H9 (cell line): ENCODE data around the gene RGL2. TPM values are rescaled to one million over a fixed set of nuclear protein-coding genes. Genes with fewer than 3 reads are reported as not detected.
"Not testable (repeated sequence)": the region's sequence is repeated elsewhere in the genome, so short reads cannot be mapped to it uniquely, and the experiment has no call there.

ENCODE experiments used
- DNase-seq: peaks from one replicate; pipeline ENCODE4 v3.0.0-alpha.2; 2017
- H2AFZ ChIP-seq: one replicate; pipeline ENCODE4 v1.6.1; 2013; ENCODE audit warnings: mild to moderate bottlenecking, low read length, control low read depth, moderate library complexity
- H2AK5ac ChIP-seq: 2 replicates; pipeline ENCODE4 v1.6.1; 2013; ENCODE audit warnings: low read length, control low read depth, mixed read lengths; ENCODE audit not compliant: insufficient read length
- H2BK120ac ChIP-seq: one replicate; pipeline ENCODE4 v1.6.1; 2013; ENCODE audit warnings: low read depth, mild to moderate bottlenecking, low read length, control low read depth, inconsistent platforms; ENCODE audit not compliant: poor library complexity, severe bottlenecking
- H2BK12ac ChIP-seq: 2 replicates; pipeline ENCODE4 v1.6.1; 2013; ENCODE audit warnings: low read length, control low read depth, mixed read lengths, low read depth; ENCODE audit not compliant: insufficient read length
- H2BK15ac ChIP-seq: 2 replicates; pipeline ENCODE4 v1.6.1; 2013; ENCODE audit warnings: low read depth, low read length, control low read depth
- H2BK20ac ChIP-seq: one replicate; pipeline ENCODE4 v1.6.1; 2013; ENCODE audit warnings: low read depth, mild to moderate bottlenecking, low read length, control low read depth, inconsistent platforms; ENCODE audit not compliant: poor library complexity, severe bottlenecking
- H2BK5ac ChIP-seq: 2 replicates; pipeline ENCODE4 v1.6.1; 2013; ENCODE audit warnings: low read length, control low read depth, mixed read lengths; ENCODE audit not compliant: insufficient read length
- H3K14ac ChIP-seq: 2 replicates; pipeline ENCODE4 v1.6.1; 2013; ENCODE audit warnings: low read length, control low read depth; ENCODE audit not compliant: insufficient read depth
- H3K18ac ChIP-seq: 2 replicates; pipeline ENCODE4 v1.6.1; 2013; ENCODE audit warnings: low read depth, mild to moderate bottlenecking, mixed read lengths, low read length, control low read depth; ENCODE audit not compliant: insufficient read length
- H3K23ac ChIP-seq: 2 replicates; pipeline ENCODE4 v1.6.1; 2013; ENCODE audit warnings: low read length, control low read depth, mixed read lengths, low read depth; ENCODE audit not compliant: insufficient read length
- H3K23me2 ChIP-seq: 2 replicates; pipeline ENCODE4 v1.6.1; 2013; ENCODE audit warnings: low read depth, mild to moderate bottlenecking, mixed read lengths, low read length, control low read depth; ENCODE audit not compliant: insufficient read length, poor library complexity, severe bottlenecking
- H3K27ac ChIP-seq: 2 replicates; pipeline ENCODE4 v1.5.1; 2013; ENCODE audit warnings: low read length, control low read depth, mixed read lengths, low read depth; ENCODE audit not compliant: insufficient read length
- H3K27me3 ChIP-seq: 2 replicates; pipeline ENCODE4 v1.6.1; 2013; ENCODE audit warnings: low read length, control low read depth, inconsistent platforms; ENCODE audit not compliant: insufficient read depth
- H3K4ac ChIP-seq: 2 replicates; pipeline ENCODE4 v1.6.1; 2013; ENCODE audit warnings: low read depth, mild to moderate bottlenecking, control low read depth, inconsistent platforms, low read length, moderate library complexity
- H3K4me1 ChIP-seq: 2 replicates; pipeline ENCODE4 v1.6.1; 2013; ENCODE audit warnings: low read length, control low read depth, inconsistent platforms; ENCODE audit not compliant: insufficient read depth
- H3K4me2 ChIP-seq: 2 replicates; pipeline ENCODE4 v1.6.1; 2013; ENCODE audit warnings: low read length, control low read depth, mixed read lengths; ENCODE audit not compliant: insufficient read length, insufficient read depth
- H3K56ac ChIP-seq: 2 replicates; pipeline ENCODE4 v1.6.1; 2013; ENCODE audit warnings: low read depth, mild to moderate bottlenecking, mixed read lengths, low read length, control low read depth; ENCODE audit not compliant: insufficient read length
- H3K79me1 ChIP-seq: 2 replicates; pipeline ENCODE4 v1.6.1; 2013; ENCODE audit warnings: low read depth, mild to moderate bottlenecking, moderate library complexity, low read length, control low read depth, inconsistent platforms; ENCODE audit not compliant: insufficient read depth, poor library complexity, severe bottlenecking
- H3K79me2 ChIP-seq: 2 replicates; pipeline ENCODE4 v1.6.1; 2013; ENCODE audit warnings: low read length, control low read depth, inconsistent platforms; ENCODE audit not compliant: insufficient read depth
- H3K9ac ChIP-seq: 2 replicates; pipeline ENCODE4 v1.6.1; 2013; ENCODE audit warnings: low read length, control low read depth, mixed read lengths; ENCODE audit not compliant: insufficient read length; ENCODE audit errors: extremely low read depth
- H3K9me3 ChIP-seq: one replicate; pipeline ENCODE4 v1.6.1; 2013; ENCODE audit warnings: low read depth, low read length, inconsistent platforms; ENCODE audit not compliant: control insufficient read depth
- H3T11ph ChIP-seq: one replicate; pipeline ENCODE4 v1.6.1; 2013; ENCODE audit warnings: mild to moderate bottlenecking, low read length, control low read depth, inconsistent platforms
- H4K20me1 ChIP-seq: one replicate; pipeline ENCODE4 v1.6.1; 2013; ENCODE audit not compliant: control insufficient read depth, insufficient read length, insufficient read depth
- H4K5ac ChIP-seq: 2 replicates; pipeline ENCODE4 v1.6.1; 2013; ENCODE audit warnings: low read depth, mild to moderate bottlenecking, mixed read lengths, low read length, control low read depth; ENCODE audit not compliant: insufficient read length
- H4K8ac ChIP-seq: replicated peaks from 2 replicates; pipeline ENCODE4 v1.6.1; 2013; ENCODE audit warnings: low read length, control low read depth, mixed read lengths, low read depth; ENCODE audit not compliant: insufficient read length
- H4K91ac ChIP-seq: 2 replicates; pipeline ENCODE4 v1.6.1; 2013; ENCODE audit warnings: low read depth, mild to moderate bottlenecking, moderate library complexity, mixed read lengths, low read length, control low read depth; ENCODE audit not compliant: insufficient read length
- H3K27ac Mint-ChIP-seq, 3 experiments: 2 replicates in 2 of 3; 3 replicates in 1 of 3; pipeline ENCODE4 v1.8.0; 2020 to 2021; ENCODE audit warnings: mixed read lengths in 3 of 3, mild to moderate bottlenecking in 1 of 3, moderate library complexity in 1 of 3
- H3K27me3 Mint-ChIP-seq: 2 replicates; pipeline ENCODE4 v1.8.0; 2021; ENCODE audit warnings: low read depth, mild to moderate bottlenecking, moderate library complexity, mixed read lengths
- H3K36me3 Mint-ChIP-seq, 3 experiments: 2 replicates in 2 of 3; 3 replicates in 1 of 3; pipeline ENCODE4 v1.8.0; 2020 to 2021; ENCODE audit warnings: low read depth in 3 of 3, mixed read lengths in 3 of 3; ENCODE audit not compliant: insufficient read depth in 1 of 3
- H3K4me1 Mint-ChIP-seq, 2 experiments: 2 replicates each; pipeline ENCODE4 v1.8.0; 2020; ENCODE audit warnings: mixed read lengths in 2 of 2
- H3K4me3 Mint-ChIP-seq, 2 experiments: 2 replicates in 1 of 2; 3 replicates in 1 of 2; pipeline ENCODE4 v1.8.0; 2020 to 2021; ENCODE audit warnings: mild to moderate bottlenecking in 2 of 2, mixed read lengths in 2 of 2, moderate library complexity in 1 of 2
- H3K9me3 Mint-ChIP-seq, 2 experiments: 2 replicates in 1 of 2; 3 replicates in 1 of 2; pipeline ENCODE4 v1.8.0; 2020; ENCODE audit warnings: mild to moderate bottlenecking in 2 of 2, mixed read lengths in 2 of 2, moderate library complexity in 1 of 2
- CTCF ChIP-seq: fragments of 200-600 bp; sonication (generic); conservative IDR thresholded peaks from 3 replicates; pipeline ENCODE4 v1.8.0; 2021; ENCODE audit warnings: antibody characterized with exemption, mild to moderate bottlenecking
- WGBS: extraction: QIAGEN DNeasy Blood & Tissue Kit; methylation state at CpG from one replicate; pipeline ENCODE4 v1.1.7; 2013; ENCODE audit warnings: missing lambda C conversion rate, low lambda C conversion rate, mixed read lengths; ENCODE audit not compliant: insufficient read length; ENCODE audit errors: extremely low coverage; 5-methylcytosine and 5-hydroxymethylcytosine counted together
- total RNA-seq: library from RNA; stranded (reverse); gene quantifications from 2 replicates; pipeline ENCODE4 v1.2.1, GENCODE V29; 2021

The RGL2 gene
- total RNA-seq, 1 experiment from 2014 or later, result 74.3 TPM

- Histone ChIP-seq H3K4me2 (no peak overlapping the region), H3K18ac (no peak overlapping the region), H3K79me2 (no peaks in the 10 kb centered on the region), H4K5ac (no peak overlapping the region), H3K56ac (no peak overlapping the region), H2BK120ac (no peak overlapping the region), H4K8ac (no peak overlapping the region), H2BK20ac (no peak overlapping the region), H3K27me3 (no peaks in the 10 kb centered on the region), H2AFZ (no peak overlapping the region), H3T11ph (no peak overlapping the region), H3K9me3 (no peaks in the 10 kb centered on the region), H2BK12ac (no peak overlapping the region), H3K4ac (no peak overlapping the region), H2AK5ac (no peak overlapping the region), H3K23ac (no peak overlapping the region), H3K9ac (no peak overlapping the region), H3K79me1 (no peaks in the 10 kb centered on the region), H3K4me1 (no peaks in the 10 kb centered on the region), H3K27ac (no peak overlapping the region), H2BK15ac (no peak overlapping the region), H2BK5ac (no peak overlapping the region), H4K91ac (no peak overlapping the region), H3K23me2 (no peaks in the 10 kb centered on the region), H3K14ac (no peak overlapping the region), H4K20me1 (no peaks in the 10 kb centered on the region)
- Mint-ChIP-seq H3K27me3 (no peaks in the 10 kb centered on the region), H3K27ac (no peak overlapping the region), H3K4me3 (no peak overlapping the region), H3K36me3 (peaks cover 30 to 77% (median 68%) of the 10 kb centered on the region in 3 experiments; a peak in 6 of 7 replicates), H3K9me3 (no peaks in the 10 kb centered on the region), H3K4me1 (no peaks in the 10 kb centered on the region)
- no peak for DNase-seq
- WGBS, result no CpG with 5 or more reads among the region's 7 CpGs
- TF ChIP-seq CTCF, result no peak
Observed at GRCh38 chr6:33264015-33264414, 34.7 kb downstream of the RGL2 start.

- not testable (repeated sequence) for H3K4me1 ChIP-seq, H3K23me2 ChIP-seq, H4K91ac ChIP-seq, H3K27me3 Mint-ChIP-seq, H3K18ac ChIP-seq, H4K20me1 ChIP-seq, H3K9me3 Mint-ChIP-seq, H2BK15ac ChIP-seq, H2BK5ac ChIP-seq, H3K27ac ChIP-seq, H3K23ac ChIP-seq, H3K9ac ChIP-seq, H3K27me3 ChIP-seq, H2BK20ac ChIP-seq, H3K79me1 ChIP-seq, H3T11ph ChIP-seq, H2AFZ ChIP-seq, H3K79me2 ChIP-seq, H3K4me2 ChIP-seq, H3K4me3 Mint-ChIP-seq, H3K4me1 Mint-ChIP-seq, DNase-seq, H2AK5ac ChIP-seq, H3K9me3 ChIP-seq, H3K27ac Mint-ChIP-seq, H4K8ac ChIP-seq, H2BK12ac ChIP-seq, H3K4ac ChIP-seq, H2BK120ac ChIP-seq, H3K56ac ChIP-seq, H4K5ac ChIP-seq, H3K14ac ChIP-seq
- H3K36me3 Mint-ChIP-seq, result peaks cover 26 to 72% (median 60%) of the 10 kb centered on the region in 3 experiments
- WGBS, result no CpG with 5 or more reads among the region's 3 CpGs
Observed at GRCh38 chr6:33262490-33262889, 36.3 kb downstream of the RGL2 start.
